Measurements from ENCODE around the gene IL12B.
A peak's percentile ranks its signal among the peaks of the same experiment; 100 is the strongest.

The IL12B gene

DNA sequence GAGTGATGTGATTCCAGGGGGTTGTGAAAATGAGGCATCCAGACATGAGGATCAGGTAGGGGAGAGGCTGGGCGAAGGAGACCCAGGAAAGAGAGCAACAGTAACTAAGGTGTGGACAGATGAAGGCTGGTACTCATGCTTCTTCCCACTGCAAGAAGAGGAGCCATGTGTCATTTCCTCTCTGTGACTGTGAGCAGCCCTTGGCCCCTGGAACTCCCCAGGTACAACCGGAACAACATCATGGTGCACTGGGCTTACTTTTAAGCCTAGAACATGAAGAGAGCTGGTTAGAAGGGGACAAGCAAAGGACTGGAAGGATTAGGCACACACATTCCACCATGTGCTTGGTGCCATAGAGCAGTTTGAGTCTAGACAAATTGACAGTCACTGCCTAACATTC lies 10.9 kb upstream of the IL12B start:
- TF ChIP-seq POLR2A (IDR thresholded peaks at IDR 0.05; ENCODE audit: low read depth, low read length) = no peak
- DNase-seq (ENCODE audit: insufficient read length, low spot score) (no peak), FAIRE-seq (no peak)

DNA sequence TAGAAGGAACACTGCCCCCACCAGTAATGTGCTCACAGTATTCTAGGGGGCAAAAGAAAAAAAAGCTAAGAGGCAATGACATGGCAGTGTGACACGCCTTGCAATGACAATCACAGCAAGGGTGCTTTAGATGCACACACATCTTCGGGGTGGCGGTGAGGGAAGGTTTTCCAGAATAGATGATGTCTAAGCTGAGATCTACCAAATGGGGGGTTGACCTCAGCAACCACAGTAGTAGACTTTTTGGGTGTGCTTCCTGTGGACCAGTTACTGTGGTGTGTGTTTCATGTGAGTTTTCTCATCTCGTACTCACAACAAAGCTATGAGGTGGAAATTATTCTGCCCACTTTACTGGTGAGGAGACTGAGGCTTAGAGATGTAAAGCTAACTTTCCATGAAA lies 10.2 kb upstream of the IL12B start:
- no peak for TF ChIP-seq POLR2A (IDR thresholded peaks at IDR 0.05; ENCODE audit: low read depth, low read length)
- DNase-seq (ENCODE audit: insufficient read length, low spot score) (no peak), FAIRE-seq (no peak)

DNA sequence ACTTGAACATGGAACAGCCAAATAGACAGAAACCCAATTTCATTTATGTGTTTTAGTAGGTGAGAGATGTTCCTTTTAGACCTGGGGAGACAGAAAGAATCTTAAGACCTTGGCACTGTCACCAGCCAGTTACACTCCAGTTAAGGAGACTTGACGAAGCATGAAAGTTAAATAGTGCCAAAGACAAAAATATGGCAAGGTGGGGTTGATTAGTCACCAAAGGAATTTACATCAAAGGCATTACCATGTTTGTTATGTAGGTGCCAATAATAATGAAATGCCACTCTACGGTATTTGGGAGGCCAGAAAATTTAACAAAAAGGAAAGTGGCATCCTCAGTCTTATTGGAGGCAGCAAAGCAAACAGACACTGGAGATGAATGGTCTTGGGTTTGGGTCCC lies 9.2 kb upstream of the IL12B start:
- no peak for DNase-seq (ENCODE audit: insufficient read length, low spot score)
- no peak for FAIRE-seq
- TF ChIP-seq POLR2A (IDR thresholded peaks at IDR 0.05; ENCODE audit: low read depth, low read length) = no peak

DNA sequence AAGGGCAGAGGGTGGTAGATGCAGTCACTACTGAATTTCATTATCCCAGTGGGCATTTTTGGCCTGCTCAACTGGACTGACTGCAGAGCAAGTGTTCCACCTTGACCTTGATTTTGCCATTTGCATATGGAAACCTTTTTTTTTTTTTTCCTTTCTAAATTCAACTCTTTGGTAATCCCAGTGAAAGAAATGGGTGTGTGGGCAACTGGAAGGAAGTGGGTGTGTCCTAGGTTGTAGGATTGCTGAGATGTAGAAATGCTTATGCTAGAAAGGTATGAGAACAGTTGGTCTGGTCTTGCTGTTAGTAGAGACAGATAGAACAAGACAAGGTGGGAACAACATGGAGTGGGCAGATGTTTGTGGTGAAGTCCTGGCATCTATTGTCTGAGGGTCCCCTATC lies 7.8 kb upstream of the IL12B start:
- no peak for FAIRE-seq
- TF ChIP-seq POLR2A (IDR thresholded peaks at IDR 0.05; ENCODE audit: low read depth, low read length) = no peak
- no peak for DNase-seq (ENCODE audit: insufficient read length, low spot score)

DNA sequence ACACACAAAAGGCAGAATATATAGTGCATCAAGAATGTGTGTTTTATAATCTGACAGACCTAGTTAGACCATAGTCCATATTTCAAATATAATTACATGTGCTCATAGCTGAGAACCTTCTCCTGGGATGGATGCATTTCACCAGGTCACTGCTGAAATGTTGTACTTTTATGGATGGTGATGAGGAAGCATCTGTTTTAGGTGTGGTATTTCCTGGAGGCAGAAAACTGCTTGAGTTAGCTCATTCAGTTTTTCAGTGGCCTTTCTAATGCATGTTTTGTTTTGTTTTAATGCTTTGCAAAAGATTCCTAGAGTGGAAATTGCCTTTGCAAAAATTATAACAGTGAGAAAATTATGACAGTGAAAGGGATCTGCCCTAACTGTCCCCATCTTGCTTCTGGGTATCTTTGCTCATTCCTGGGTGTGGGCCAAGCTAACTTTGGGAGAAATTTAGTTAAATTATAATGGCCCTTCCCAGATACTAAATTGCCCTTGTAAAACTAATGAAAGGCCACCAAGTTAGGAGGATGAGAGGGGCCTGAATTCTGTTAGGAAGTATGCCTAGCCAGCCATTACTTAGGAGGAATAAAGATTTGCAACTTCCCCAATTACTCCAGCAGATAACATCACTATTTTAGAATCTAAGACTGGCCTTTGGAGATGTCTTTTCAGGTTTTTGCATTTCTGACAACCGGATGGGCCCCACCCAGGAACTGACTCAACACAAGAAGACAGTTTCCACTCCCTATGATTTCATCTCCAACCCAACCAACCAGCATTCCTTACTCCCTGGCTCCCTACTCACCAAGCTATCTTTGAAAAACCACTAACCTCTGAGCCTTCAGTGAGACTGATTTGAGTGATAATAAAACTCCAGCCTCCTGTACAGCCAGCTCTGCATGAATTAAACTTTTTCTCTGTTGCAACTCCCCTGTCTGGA lies 7.0 kb upstream of the IL12B start:
- TF ChIP-seq POLR2A (IDR thresholded peaks at IDR 0.05; ENCODE audit: low read depth, low read length) = no peak
- DNase-seq (ENCODE audit: insufficient read length, low spot score) (peak; percentile 20), FAIRE-seq (peak; percentile 30)

DNA sequence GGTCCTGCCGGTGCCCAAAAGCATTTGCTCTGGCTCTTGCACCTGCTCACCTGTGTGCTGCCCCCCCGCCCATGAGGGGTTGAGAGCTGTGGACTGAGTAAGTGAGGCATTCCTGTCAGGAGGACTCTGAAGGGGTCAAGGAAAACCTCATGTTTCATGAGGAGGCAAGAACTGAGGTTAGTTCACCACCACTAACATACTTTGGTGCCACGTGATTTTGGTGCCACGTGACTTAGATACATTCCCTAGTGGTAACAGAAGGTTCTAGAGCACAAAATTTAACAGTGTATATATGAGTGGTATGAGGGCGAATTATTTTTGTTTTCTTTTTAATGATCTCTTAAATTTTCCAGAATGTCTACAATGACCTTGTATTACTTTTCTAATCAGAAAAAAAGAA lies 6.3 kb upstream of the IL12B start:
- DNase-seq (ENCODE audit: insufficient read length, low spot score) (no peak), FAIRE-seq (no peak)
- no peak for TF ChIP-seq POLR2A (IDR thresholded peaks at IDR 0.05; ENCODE audit: low read depth, low read length)

DNA sequence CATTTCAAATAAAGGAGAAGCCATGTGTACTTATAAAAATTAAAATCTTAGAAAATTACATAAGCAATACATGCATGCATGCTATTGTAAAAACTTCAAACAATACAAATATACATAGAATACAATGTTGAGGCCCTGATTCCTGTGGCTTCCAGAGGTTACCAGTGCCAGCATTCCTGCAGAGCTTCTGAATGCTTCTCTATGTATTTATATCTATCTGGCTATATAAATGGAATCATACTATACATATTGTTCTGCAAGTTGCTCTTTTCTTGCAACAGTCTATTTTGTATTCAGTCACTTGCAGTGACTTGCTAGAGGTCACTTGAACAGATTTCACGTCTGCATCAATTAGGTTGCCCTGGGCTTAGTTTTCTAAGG lies 3.2 kb upstream of the IL12B start:
- DNase-seq (ENCODE audit: insufficient read length, low spot score) = no peak
- no peak for FAIRE-seq
- TF ChIP-seq POLR2A (IDR thresholded peaks at IDR 0.05; ENCODE audit: low read depth, low read length) = no peak

DNA sequence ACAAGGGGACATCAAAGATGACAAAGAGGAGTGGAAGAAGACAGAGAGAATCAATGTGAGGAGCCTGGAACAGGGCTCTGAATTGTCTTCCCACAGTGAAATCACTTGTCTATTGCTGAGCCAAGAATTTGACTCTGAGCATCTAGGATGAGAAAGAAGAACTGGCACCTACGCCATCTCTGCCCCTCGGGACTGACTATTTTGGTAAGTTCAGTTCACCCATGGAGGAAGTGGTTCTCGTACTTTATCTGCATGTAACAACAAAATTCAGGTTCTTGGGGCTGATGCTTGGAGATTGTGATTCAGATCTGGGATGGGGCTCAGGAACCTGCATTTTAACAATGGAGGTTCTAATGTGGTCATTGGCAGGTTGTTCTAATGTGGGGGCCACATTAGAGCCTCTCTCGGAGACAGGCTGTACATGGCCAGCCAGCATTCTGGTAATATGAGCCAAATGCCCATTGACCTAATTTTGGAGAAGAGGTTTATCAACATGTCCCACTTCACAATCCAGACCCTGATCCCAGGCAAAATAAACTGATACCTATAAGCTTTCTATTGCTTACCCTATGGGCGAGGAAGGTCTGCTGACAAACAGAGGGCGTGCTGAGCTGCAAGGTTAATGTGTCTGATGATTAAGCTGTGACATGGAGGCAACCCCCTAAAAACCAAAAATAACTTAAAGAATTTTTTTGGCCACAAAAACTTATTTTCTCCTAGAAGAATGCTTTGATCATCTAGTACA lies 2.7 kb upstream of the IL12B start:
- TF ChIP-seq POLR2A (IDR thresholded peaks at IDR 0.05; ENCODE audit: low read depth, low read length) = no peak
- no peak for DNase-seq (ENCODE audit: insufficient read length, low spot score)
- no peak for FAIRE-seq

DNA sequence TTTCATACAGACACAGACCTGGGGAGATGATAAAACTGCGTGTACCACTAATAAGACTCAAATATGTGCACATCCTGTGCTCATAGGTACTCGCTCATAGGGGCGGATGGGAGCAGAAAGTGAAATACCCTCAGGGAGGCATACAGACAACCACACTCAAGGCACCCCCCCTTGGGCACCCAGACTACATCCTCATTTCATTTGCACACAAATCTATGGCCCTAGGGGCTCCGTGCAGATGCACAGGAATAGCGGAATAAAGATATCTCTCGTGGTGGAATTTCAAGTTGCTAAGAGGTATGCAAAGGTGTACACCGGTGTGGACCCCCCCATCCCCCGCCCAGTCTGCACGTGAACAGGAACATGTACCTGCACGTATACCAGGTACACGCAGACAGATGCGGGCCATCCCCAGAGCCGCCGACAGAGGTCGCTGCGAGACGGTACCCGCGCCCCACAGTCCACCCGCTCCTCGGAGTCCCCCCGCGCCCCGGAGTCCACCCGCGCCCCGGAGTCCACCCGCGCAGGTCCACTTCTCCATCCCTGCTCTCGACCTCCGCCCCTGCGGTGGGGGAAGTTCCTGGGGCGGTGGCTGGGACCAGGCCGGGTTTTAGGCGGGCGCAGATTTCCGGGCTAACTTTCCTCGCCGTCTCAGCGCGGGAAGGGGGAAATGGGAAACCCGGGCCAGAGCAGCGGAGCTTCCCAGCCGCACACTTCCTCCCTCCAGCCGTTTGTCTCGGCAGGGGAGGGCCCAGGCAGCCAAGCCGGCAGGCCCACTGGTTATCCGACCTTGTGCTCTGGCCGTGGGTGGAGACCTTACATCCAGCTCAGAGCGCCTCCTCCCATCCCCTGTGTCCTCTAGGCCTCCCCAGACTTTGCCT lies 1.0 kb upstream of the IL12B start:
- TF ChIP-seq POLR2A (IDR thresholded peaks at IDR 0.05; ENCODE audit: low read depth, low read length) = peak; percentile 16; the same call in 1 of the 2 replicates
- FAIRE-seq (no peak), DNase-seq (ENCODE audit: insufficient read length, low spot score) (peak; percentile 62)

DNA sequence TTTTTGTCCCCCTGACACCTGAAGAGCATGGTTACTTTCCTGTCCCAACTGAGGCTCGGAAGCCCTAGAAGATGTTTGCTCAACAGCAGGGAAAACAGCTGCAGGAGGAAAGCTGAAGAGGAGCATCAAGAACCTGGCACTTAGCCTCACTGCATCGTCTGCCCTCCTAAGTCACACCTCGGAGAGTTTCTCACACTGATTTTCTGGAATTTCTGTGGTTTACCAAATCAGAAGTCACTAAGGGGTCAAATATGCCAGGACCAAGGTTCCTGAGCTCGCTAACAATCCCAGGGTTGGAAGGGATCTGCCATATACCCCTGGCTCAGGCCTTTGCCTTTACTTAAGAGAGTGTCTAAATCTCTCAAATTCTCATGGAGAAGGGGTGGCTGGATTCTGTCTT lies 5.3 kb downstream of the IL12B start:
- no peak for FAIRE-seq
- no peak for DNase-seq (ENCODE audit: insufficient read length, low spot score)
- no peak for TF ChIP-seq POLR2A (IDR thresholded peaks at IDR 0.05; ENCODE audit: low read depth, low read length)

DNA sequence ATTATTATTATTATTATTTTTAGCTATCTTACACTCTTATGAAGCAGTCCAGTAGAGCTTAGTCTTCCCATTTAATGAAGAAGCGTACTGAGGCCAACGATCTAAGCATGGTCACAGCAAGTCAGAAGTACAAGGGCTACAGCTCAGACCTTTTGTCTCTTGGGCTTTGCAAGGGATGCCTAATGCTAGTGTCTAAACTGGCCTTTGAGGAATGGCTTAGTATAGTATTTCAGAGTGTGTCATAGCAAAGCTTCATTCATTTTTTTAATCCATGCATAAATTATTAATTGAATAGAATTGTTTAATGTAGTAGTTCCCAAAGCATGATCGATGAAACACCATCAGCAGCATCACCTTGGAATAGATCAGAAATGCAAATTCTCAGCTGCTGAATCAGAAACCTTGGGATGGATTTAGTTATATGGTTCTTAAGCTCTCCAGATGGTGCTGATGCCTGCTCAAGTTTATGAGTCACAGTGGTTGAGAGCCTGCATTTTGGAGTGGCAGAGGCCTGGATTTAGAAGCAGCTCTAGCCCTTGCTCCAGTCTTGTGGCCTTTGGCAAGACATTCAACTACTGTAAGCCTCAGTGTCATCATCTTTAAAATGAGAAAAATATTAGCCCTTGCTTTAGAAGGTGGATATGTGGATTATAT lies 6.1 kb downstream of the IL12B start:
- FAIRE-seq = peak; percentile 80
- peak; percentile 50 for DNase-seq (ENCODE audit: insufficient read length, low spot score)

DNA sequence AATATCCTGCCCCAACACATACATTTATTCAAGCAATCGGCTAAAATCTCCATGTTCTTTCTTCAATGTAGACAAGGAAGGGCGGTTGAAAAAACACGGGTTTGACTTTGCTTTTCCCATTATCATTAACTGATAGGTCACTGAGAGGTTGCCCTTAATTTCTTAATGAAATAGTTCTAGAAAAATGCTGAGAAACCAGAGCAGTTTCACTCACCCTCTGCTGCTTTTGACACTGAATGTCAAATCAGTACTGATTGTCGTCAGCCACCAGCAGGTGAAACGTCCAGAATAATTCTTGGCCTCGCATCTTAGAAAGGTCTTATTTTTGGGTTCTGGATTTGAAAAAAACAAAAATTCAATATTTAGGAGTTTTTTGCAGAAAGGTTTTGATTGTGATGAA lies 8.1 kb downstream of the IL12B start:
- no peak for TF ChIP-seq POLR2A (IDR thresholded peaks at IDR 0.05; ENCODE audit: low read depth, low read length)
- no peak for FAIRE-seq
- DNase-seq (ENCODE audit: insufficient read length, low spot score) = no peak

More for the DNA sequence above, 6.1 kb downstream of the IL12B start:
- TF ChIP-seq POLR2A (IDR thresholded peaks at IDR 0.05; ENCODE audit: low read depth, low read length) = no peak

DNA sequence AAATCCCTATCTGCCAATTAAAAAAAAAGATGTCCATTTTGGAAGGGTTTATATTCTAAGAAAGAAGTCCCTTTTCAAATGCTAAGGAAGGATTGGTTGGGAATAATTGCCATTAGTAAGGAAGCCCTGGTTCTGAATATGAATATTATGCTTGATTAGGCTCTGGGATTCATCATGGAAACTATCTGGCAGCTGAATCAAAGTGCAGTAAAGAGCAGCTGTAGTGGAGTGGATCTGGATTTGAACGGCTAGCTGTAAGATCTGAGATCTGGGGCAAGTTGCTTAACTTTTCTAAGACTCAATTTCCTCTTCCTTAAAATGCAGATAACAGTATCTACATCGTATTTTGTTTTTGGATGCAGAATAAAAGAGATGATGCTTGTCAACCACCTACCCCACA lies 10.5 kb downstream of the IL12B start:
- FAIRE-seq = no peak
- DNase-seq (ENCODE audit: insufficient read length, low spot score) = no peak
- no peak for TF ChIP-seq POLR2A (IDR thresholded peaks at IDR 0.05; ENCODE audit: low read depth, low read length)

Data from H54 (cell line).